GM10248 (cell line): ENCODE measurements around the gene CFAP61.
A peak's percentile ranks its signal among the peaks of the same experiment; 100 is the strongest.

Experiments used
- CTCF ChIA-PET: fragments of 300-600 bp; sonication (Branson Sonifier 250); formaldehyde crosslinking; extraction: SDS; loops from one replicate; lab custom pipeline; 2021; ENCODE audit warnings: antibody characterized with exemption; lab: Yijun Ruan, JAX
- POLR2A ChIA-PET: fragments of 350-650 bp; sonication (Branson Sonifier 250); formaldehyde crosslinking; extraction: SDS; loops from one replicate; lab custom pipeline; 2020; ENCODE audit warnings: antibody characterized with exemption; lab: Yijun Ruan, JAX
- DNase-seq: peaks from one replicate; pipeline ENCODE4 v3.0.0; 2012; ENCODE audit errors: extremely low spot score
- TF ChIP-seq, protein P1 (sequence below): IDR thresholded peaks from 2 replicates; pipeline ENCODE4 v1.5.1; 2012; ENCODE audit warnings: mild to moderate bottlenecking, low read depth; ENCODE audit errors: extremely low read depth, missing control alignments, control extremely low read depth

Gene CFAP61

DNA sequence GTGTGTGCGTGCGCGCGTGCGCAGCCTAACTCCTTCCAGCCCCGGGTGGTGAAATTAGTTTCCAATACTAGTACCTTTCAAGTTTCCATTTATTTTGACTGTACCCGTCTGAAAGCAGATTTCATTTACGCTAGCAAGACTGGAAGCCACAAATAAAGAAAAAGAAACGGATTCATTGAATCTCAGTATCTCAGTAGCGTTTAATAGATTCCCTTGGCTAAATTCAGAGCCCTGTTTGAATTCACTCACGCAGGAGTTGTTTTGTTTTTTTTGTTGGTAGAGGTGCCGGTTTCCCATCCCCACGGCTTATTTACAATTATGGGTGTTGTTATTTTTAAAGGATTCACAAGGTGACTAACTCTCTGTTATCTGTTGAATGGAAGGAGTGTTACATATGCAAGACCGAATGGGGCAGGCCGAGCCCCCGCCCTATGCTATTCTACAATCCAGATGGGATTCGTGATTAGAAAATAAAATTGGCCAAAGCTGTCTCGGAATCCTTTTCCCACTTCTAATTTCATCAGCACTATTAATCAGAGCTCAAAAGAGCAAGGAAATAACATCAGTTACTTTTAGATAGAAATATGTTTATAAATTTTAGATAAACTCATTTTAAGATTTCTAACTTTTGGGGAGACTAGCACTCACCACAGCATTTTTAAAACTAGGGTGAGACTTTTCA is 313.3 kb downstream of the CFAP61 start:
- TF ChIP-seq, protein P1, sequence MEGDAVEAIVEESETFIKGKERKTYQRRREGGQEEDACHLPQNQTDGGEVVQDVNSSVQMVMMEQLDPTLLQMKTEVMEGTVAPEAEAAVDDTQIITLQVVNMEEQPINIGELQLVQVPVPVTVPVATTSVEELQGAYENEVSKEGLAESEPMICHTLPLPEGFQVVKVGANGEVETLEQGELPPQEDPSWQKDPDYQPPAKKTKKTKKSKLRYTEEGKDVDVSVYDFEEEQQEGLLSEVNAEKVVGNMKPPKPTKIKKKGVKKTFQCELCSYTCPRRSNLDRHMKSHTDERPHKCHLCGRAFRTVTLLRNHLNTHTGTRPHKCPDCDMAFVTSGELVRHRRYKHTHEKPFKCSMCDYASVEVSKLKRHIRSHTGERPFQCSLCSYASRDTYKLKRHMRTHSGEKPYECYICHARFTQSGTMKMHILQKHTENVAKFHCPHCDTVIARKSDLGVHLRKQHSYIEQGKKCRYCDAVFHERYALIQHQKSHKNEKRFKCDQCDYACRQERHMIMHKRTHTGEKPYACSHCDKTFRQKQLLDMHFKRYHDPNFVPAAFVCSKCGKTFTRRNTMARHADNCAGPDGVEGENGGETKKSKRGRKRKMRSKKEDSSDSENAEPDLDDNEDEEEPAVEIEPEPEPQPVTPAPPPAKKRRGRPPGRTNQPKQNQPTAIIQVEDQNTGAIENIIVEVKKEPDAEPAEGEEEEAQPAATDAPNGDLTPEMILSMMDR, result no peak
- CTCF ChIA-PET, result no interaction called here
- POLR2A ChIA-PET, result no interaction called here
- no peak for DNase-seq

DNA sequence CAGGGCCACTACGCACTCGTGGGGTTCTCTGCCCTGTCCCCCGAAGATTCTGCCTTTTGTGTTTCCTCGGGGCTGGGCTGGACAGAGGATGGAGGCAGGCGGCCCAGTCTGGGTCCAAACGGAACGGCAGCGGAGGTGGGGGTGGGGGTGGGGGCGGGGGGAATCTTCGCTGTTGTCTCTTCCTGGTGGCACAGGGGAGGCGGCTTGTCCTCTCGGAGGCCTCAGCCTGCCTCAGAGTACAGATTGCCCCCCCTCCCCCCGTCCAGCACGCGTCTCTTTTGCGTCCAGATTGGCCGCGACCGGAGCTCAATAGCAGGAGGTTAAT is 314.2 kb downstream of the CFAP61 start:
- no peak for DNase-seq
- CTCF ChIA-PET, result interaction anchor here (1.2 kb wide), 1 partner anchor 84 kb away, joined by 4 read pairs; no protein-coding TSS in a partner anchor
- TF ChIP-seq, protein P1, result no peak
- POLR2A ChIA-PET, result interaction anchor here (0.6 kb wide), 1 partner anchor 124 kb away, joined by 4 read pairs; no protein-coding TSS in a partner anchor

DNA sequence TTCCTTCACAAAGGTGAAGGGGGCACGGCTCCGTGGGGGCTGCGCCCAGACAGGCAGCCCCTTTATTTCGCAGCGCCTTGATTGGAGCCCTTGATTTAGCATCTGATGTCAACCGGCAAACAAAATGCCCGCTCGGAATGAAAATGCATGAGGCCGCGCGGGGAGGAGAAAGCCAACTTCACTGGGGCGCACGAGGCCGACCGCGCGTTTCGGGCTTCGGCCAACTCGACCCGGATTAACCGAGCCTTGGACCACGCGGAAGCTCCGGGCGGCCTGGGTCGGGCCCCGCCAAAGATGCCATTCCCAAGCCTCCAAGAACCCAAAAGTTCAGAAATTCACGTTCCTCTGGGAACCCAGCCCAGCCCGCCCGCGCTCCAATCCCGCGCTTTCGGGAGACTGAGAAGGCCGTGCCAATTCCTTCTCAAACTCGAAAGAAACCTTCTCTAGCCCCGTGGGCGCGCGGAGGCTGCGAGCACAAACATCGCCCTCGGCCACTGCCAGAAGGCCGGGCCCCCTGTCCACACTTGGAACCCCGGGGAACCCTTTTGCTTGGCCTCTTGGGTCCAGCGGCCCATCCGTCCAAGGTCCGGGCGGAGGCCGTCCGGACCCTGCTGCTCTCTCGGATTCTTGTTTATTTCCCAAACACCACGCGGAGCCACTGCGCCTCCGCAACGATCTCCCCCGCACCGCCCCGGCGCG is 314.7 kb downstream of the CFAP61 start:
- TF ChIP-seq, protein P1, result no peak
- POLR2A ChIA-PET, result interaction anchor here (0.6 kb wide), 1 partner anchor 124 kb away, joined by 4 read pairs; no protein-coding TSS in a partner anchor
- DNase-seq, result no peak
- CTCF ChIA-PET, result interaction anchor here (1.2 kb wide), 1 partner anchor 83 kb away, joined by 4 read pairs; no protein-coding TSS in a partner anchor

DNA sequence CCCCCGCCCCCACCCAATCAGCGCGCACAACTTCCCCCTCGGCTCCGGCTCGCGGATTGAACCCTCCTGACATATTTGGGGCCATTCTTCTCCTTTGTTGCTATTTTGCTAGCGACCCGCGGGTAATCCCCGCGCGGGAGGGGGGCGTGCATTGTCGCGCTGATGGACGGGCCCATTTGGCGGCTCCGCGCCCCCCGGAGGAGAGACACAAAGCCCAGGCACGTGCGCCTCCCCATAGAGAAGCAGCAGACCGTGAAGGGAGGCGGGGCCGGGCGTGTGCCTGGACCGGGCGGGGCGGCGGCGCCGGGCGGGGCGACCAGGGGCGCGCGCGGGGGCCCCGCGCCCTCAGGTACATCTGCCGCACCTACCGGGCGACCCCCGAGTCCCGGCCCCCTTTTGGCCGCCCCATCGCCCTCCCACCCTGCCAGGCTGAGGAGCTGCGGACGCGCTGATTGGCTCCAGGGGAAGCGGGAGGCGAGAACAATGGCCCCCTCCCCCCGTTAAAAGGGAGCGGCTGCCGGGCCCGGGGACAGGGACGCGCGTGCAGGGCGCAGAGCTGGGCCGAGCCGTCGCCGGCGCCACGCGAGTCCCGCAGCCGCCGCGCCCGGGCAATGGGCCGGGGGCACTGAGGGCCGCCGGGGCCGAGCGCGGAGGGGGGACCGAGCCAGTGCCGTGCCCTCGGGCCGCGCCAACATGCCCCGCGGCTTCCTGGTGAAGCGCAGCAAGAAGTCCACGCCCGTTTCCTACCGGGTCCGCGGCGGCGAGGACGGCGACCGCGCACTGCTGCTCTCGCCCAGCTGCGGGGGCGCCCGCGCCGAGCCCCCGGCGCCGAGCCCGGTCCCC is 315.5 kb downstream of the CFAP61 start, which contains the start of gene INSM1:
Gene INSM1, plus strand, starts transcription at position 530 of the 843 bp plus-strand sequence. Its CDS starts 164 bp downstream, at position 694.
- TF ChIP-seq, protein P1, result no peak
- DNase-seq, result no peak
- CTCF ChIA-PET, result interaction anchor here (1.2 kb wide), 2 partner anchors 9 to 84 kb away, joined by 4 read pairs; no protein-coding TSS in a partner anchor
- POLR2A ChIA-PET, result no interaction called here

DNA sequence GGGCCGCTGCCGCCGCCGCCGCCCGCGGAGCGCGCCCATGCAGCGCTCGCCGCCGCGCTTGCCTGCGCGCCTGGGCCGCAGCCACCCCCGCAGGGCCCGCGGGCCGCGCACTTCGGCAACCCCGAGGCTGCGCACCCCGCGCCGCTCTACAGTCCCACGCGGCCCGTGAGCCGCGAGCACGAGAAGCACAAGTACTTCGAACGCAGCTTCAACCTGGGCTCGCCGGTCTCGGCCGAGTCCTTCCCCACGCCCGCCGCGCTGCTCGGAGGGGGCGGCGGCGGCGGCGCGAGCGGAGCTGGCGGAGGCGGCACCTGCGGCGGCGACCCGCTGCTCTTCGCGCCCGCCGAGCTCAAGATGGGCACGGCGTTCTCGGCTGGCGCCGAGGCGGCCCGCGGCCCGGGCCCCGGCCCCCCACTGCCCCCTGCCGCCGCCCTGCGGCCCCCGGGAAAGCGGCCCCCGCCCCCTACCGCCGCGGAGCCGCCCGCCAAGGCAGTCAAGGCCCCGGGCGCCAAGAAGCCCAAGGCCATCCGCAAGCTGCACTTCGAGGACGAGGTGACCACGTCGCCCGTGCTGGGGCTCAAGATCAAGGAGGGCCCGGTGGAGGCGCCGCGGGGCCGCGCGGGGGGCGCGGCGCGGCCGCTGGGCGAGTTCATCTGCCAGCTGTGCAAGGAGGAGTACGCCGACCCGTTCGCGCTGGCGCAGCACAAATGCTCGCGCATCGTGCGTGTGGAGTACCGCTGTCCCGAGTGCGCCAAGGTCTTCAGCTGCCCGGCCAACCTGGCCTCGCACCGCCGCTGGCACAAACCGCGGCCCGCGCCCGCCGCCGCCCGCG is 316.3 kb downstream of the CFAP61 start:
- ChIA-PET CTCF (interaction anchor here (1.2 kb wide), 2 partner anchors 10 to 83 kb away, joined by 4 read pairs; no protein-coding TSS in a partner anchor), POLR2A (no interaction called here)
- DNase-seq, result peak; percentile 34
- TF ChIP-seq, protein P1, result no peak
